NCI-H2196 (cell line): ENCODE measurements around the gene PLAA.
"Not testable (repeated sequence)": the region's sequence is repeated elsewhere in the genome, so short reads cannot be mapped to it uniquely, and the experiment has no call there.

ENCODE experiments used
- DNase-seq: peaks from one replicate; lab custom pipeline; 2025; ENCODE audit not compliant: unreplicated experiment; lab: John Stamatoyannopoulos, UW

The PLAA gene

GRCh38 chr9:26935847-26936246 is 11.2 kb downstream of the PLAA start:
- DNase-seq, result no peak

GRCh38 chr9:26928902-26929495 is 18.0 kb downstream of the PLAA start:
- no peak for DNase-seq

GRCh38 chr9:26925609-26926008 is 21.4 kb downstream of the PLAA start:
- no peak for DNase-seq

- no peak for DNase-seq
These were observed 27.3 kb downstream of the PLAA start for GRCh38 chr9:26919698-26920097.

- DNase-seq, result no peak
These were observed 33.8 kb downstream of the PLAA start for GRCh38 chr9:26913138-26913668.

GRCh38 chr9:26904671-26905070 is 42.4 kb downstream of the PLAA start:
- DNase-seq, result no peak

- DNase-seq, result no peak
These were observed 43.0 kb downstream of the PLAA start for GRCh38 chr9:26904070-26904469.

- no peak for DNase-seq
These were observed 53.9 kb downstream of the PLAA start for GRCh38 chr9:26893030-26893676.

GRCh38 chr9:26892251-26893029 is 54.6 kb downstream of the PLAA start, which contains the start of gene CAAP1:
Gene CAAP1, minus strand, starts transcription at chr9:26892802. Its CDS starts 87 bp downstream, at chr9:26892715.
- peak; percentile 98 for DNase-seq

GRCh38 chr9:26891726-26892125 is 55.3 kb downstream of the PLAA start:
- no peak for DNase-seq

GRCh38 chr9:26888271-26888670 is 58.8 kb downstream of the PLAA start:
- no peak for DNase-seq

GRCh38 chr9:26882154-26882553 is 64.9 kb downstream of the PLAA start:
- no peak for DNase-seq

GRCh38 chr9:26880262-26880661 is 66.8 kb downstream of the PLAA start:
- DNase-seq, result no peak

- DNase-seq, result not testable (repeated sequence)
These were observed 71.9 kb downstream of the PLAA start for GRCh38 chr9:26875155-26875554.

- no peak for DNase-seq
These were observed 76.8 kb downstream of the PLAA start for GRCh38 chr9:26870292-26870691.

GRCh38 chr9:26863074-26863473 is 84.0 kb downstream of the PLAA start:
- peak; percentile 30 for DNase-seq

- peak; percentile 76 for DNase-seq
These were observed 90.5 kb downstream of the PLAA start for GRCh38 chr9:26856413-26857032.
